ENCODE results near the gene NECAB2. TPM values are rescaled to one million over a fixed set of nuclear protein-coding genes. Genes with fewer than 3 reads are reported as not detected.

NECAB2 gene
- total and polyA plus RNA-seq, 2 donors (not counting 1 experiment from before 2014, with no cell fraction given), result 0.03 to 0.17 TPM

DNA sequence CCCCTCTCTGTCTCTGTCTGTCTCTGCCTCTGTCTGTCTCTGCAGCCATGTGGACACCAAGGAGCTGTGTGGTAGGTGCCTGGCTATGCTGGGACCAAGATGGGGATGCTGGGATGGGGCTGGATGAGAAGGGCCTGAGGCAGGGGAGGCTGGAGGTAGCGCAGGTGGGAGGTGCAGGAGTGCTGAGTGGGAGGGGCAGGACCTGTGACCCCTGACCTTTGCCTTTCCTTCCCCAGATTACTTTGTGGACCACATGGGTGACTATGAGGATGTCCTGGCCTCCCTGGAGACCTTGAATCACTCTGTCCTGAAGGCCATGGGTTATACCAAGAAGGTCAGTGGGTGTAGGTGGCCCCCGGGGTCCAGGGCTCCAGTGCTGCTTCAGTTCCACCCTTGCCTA lies 12.8 kb downstream of the NECAB2 start:
- Histone ChIP-seq H2AFZ (ENCODE audit: low read length) (no peak overlapping the region), H3K4me2 (ENCODE audit: extremely low read depth, insufficient read depth, low read length) (no peak overlapping the region), H4K20me1 (ENCODE audit: control insufficient read depth, extremely low read depth, insufficient read depth, low read length) (no peaks in the 10 kb centered on the region), H3K27ac (ENCODE audit: insufficient read depth, low read length) (no peak overlapping the region), H3K36me3 (ENCODE audit: control insufficient read depth, insufficient read depth, low read length) (no peaks in the 10 kb centered on the region), H3K79me2 (ENCODE audit: control insufficient read depth, insufficient read depth, low read length) (no peaks in the 10 kb centered on the region), H3K4me1 (ENCODE audit: control insufficient read depth, extremely low read depth, insufficient read depth, low read length) (no peaks in the 10 kb centered on the region), H3K4me3 (replicated peaks in 1 of 4; ENCODE audit: control extremely low read depth in 1 of 4, insufficient read depth in 1 of 4, low read depth in 3 of 4, low read length in 4 of 4) (no peak overlapping the region), H3K9me3 (ENCODE audit: control insufficient read depth, insufficient read depth, low read depth, low read length) (no peaks in the 10 kb centered on the region), H3K27me3 (ENCODE audit: control insufficient read depth, insufficient read depth, low read length) (peaks cover 8% of the 10 kb centered on the region), H3K9ac (ENCODE audit: insufficient read depth, low read length) (no peak overlapping the region)
- DNase-seq (ENCODE audit: low read depth in 2 of 2), result no peak
- TF ChIP-seq, protein P1, sequence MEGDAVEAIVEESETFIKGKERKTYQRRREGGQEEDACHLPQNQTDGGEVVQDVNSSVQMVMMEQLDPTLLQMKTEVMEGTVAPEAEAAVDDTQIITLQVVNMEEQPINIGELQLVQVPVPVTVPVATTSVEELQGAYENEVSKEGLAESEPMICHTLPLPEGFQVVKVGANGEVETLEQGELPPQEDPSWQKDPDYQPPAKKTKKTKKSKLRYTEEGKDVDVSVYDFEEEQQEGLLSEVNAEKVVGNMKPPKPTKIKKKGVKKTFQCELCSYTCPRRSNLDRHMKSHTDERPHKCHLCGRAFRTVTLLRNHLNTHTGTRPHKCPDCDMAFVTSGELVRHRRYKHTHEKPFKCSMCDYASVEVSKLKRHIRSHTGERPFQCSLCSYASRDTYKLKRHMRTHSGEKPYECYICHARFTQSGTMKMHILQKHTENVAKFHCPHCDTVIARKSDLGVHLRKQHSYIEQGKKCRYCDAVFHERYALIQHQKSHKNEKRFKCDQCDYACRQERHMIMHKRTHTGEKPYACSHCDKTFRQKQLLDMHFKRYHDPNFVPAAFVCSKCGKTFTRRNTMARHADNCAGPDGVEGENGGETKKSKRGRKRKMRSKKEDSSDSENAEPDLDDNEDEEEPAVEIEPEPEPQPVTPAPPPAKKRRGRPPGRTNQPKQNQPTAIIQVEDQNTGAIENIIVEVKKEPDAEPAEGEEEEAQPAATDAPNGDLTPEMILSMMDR (conservative IDR thresholded peaks at IDR 0.05 in 1 of 2, IDR thresholded peaks at IDR 0.05 in 1 of 2; ENCODE audit: low read depth in 1 of 2, low read length in 2 of 2), result no peak

DNA sequence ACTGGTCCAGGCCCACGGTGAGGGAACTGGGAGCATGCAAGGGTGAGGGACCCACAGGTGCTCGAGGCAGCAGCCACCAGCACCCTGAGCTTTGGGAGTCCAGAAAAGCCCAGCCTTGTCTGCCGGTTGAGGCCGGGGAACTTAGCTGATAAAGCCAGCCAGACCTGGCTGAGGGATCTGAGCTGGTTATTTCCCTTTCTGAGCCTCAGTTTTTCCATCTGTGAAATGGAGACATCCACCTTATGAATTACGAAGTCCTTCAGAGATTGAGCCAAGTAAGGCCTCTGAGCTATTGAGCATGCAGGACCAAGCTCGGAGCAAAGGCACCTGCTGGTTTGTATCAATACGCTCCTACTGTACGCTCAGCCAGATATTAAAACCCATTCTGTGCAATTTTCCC lies 13.8 kb downstream of the NECAB2 start:
- no peaks in the 10 kb centered on the region for H3K9me3 ChIP-seq (ENCODE audit: control insufficient read depth, insufficient read depth, low read depth, low read length)
- H3K79me2 ChIP-seq (ENCODE audit: control insufficient read depth, insufficient read depth, low read length), result no peaks in the 10 kb centered on the region
- no peak overlapping the region for H2AFZ ChIP-seq (ENCODE audit: low read length)
- DNase-seq (ENCODE audit: low read depth in 2 of 2), result no peak
- H3K27ac ChIP-seq (ENCODE audit: insufficient read depth, low read length), result no peak overlapping the region
- peaks cover 8% of the 10 kb centered on the region for H3K27me3 ChIP-seq (ENCODE audit: control insufficient read depth, insufficient read depth, low read length)
- TF ChIP-seq, protein P1 (conservative IDR thresholded peaks at IDR 0.05 in 1 of 2, IDR thresholded peaks at IDR 0.05 in 1 of 2; ENCODE audit: low read depth in 1 of 2, low read length in 2 of 2), result no peak
- TF ChIP-seq EZH2 (IDR thresholded peaks at IDR 0.05; ENCODE audit: low read length, missing control alignments), result no peak
- no peaks in the 10 kb centered on the region for H3K36me3 ChIP-seq (ENCODE audit: control insufficient read depth, insufficient read depth, low read length)
- no peaks in the 10 kb centered on the region for H4K20me1 ChIP-seq (ENCODE audit: control insufficient read depth, extremely low read depth, insufficient read depth, low read length)
- H3K9ac ChIP-seq (ENCODE audit: insufficient read depth, low read length), result no peak overlapping the region
- no peaks in the 10 kb centered on the region for H3K4me1 ChIP-seq (ENCODE audit: control insufficient read depth, extremely low read depth, insufficient read depth, low read length)
- no peak overlapping the region for H3K4me3 ChIP-seq (replicated peaks in 1 of 4; ENCODE audit: control extremely low read depth in 1 of 4, insufficient read depth in 1 of 4, low read depth in 3 of 4, low read length in 4 of 4)
- H3K4me2 ChIP-seq (ENCODE audit: extremely low read depth, insufficient read depth, low read length), result no peak overlapping the region

- H3K9ac ChIP-seq (ENCODE audit: insufficient read depth, low read length), result no peak overlapping the region
- TF ChIP-seq EZH2 (IDR thresholded peaks at IDR 0.05; ENCODE audit: low read length, missing control alignments), result no peak
- TF ChIP-seq, protein P1 (conservative IDR thresholded peaks at IDR 0.05 in 1 of 2, IDR thresholded peaks at IDR 0.05 in 1 of 2; ENCODE audit: low read depth in 1 of 2, low read length in 2 of 2), result no peak
- no peak overlapping the region for H3K4me2 ChIP-seq (ENCODE audit: extremely low read depth, insufficient read depth, low read length)
- no peak overlapping the region for H3K4me3 ChIP-seq (replicated peaks in 1 of 4; ENCODE audit: control extremely low read depth in 1 of 4, insufficient read depth in 1 of 4, low read depth in 3 of 4, low read length in 4 of 4)
- no peak overlapping the region for H2AFZ ChIP-seq (ENCODE audit: low read length)
- peak in 1 of 2 donors; percentile 44 for DNase-seq (ENCODE audit: low read depth in 2 of 2)
- no peak overlapping the region for H3K27ac ChIP-seq (ENCODE audit: insufficient read depth, low read length)
- no peaks in the 10 kb centered on the region for H3K36me3 ChIP-seq (ENCODE audit: control insufficient read depth, insufficient read depth, low read length)
- no peaks in the 10 kb centered on the region for H3K79me2 ChIP-seq (ENCODE audit: control insufficient read depth, insufficient read depth, low read length)
- no peaks in the 10 kb centered on the region for H3K4me1 ChIP-seq (ENCODE audit: control insufficient read depth, extremely low read depth, insufficient read depth, low read length)
- no peaks in the 10 kb centered on the region for H4K20me1 ChIP-seq (ENCODE audit: control insufficient read depth, extremely low read depth, insufficient read depth, low read length)
- H3K9me3 ChIP-seq (ENCODE audit: control insufficient read depth, insufficient read depth, low read depth, low read length), result no peaks in the 10 kb centered on the region
- H3K27me3 ChIP-seq (ENCODE audit: control insufficient read depth, insufficient read depth, low read length), result peaks cover 4% of the 10 kb centered on the region
Measured at GRCh38 chr16:83983491-83983890, 15.4 kb downstream of the NECAB2 start.

All from fibroblast of lung (primary cell).